ENCODE results near the gene TMEM41A.

TMEM41A gene

DNA sequence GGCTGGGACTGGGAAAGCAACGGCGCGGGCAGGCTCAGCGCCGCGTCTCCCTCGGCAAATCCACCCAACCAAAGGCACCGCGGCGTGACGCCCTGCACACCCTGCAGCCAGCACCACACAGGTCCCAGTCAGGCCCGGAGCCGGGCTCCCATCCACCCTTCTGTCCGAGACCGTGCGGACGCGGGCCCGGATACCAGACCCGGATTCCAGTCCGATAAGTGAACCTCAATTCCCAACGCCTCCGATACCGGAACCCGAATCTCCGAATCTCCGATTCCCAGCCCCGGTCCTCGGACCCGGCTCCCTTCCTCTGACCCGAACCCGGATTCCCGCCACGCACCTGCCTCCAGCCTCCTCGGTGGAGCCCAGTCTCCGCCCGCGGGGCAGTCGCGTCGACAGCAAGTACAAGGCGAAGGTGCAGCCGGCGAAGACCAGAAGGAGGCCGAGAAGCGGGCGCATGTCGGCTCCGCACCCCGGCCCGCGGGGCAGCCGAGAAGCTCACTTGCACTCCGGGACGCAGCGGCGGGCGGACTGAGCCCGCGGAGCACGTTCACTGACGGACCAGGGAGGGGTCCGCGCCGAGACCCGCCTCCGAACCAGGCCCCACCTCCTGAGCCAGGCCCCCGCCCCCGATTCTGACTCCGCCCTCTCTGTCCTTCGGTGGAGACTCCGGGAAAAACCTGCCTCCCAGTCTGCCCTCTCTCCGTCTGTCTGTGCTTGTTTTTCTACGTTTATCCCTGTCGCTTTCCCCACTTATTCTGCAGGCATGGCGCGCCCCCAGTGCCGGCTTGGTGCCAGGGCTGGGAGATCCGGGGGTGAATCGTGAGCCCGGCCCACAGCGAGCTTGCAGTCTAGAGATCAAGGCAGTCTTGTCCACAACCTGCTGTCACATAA, at the start of gene TMEM41A:
Gene TMEM41A (minus strand): TSS at position 533 of the 894 bp plus-strand sequence. CDS start 74 bp downstream, at position 459.
- no peak for TF ChIP-seq CTCF (IDR thresholded peaks at IDR 0.05; ENCODE audit: insufficient read depth, low read depth, low read length, missing control alignments)
- DNase-seq (ENCODE audit: low read depth), result peak; percentile 95
- peak within 1 kb of the TSS; percentile 90 for H3K4me3 ChIP-seq (ENCODE audit: low read depth, low read length)

- no peak for TF ChIP-seq CTCF (IDR thresholded peaks at IDR 0.05; ENCODE audit: insufficient read depth, low read depth, low read length, missing control alignments)
- no peak overlapping the region for H3K4me3 ChIP-seq (ENCODE audit: low read depth, low read length)
- no peak for DNase-seq (ENCODE audit: low read depth)
Measured at GRCh38 chr3:185540695-185541094, 41.9 kb upstream of the TMEM41A start.

- TF ChIP-seq CTCF (IDR thresholded peaks at IDR 0.05; ENCODE audit: insufficient read depth, low read depth, low read length, missing control alignments), result no peak
- H3K4me3 ChIP-seq (ENCODE audit: low read depth, low read length), result no peak overlapping the region
- no peak for DNase-seq (ENCODE audit: low read depth)
Measured at GRCh38 chr3:185539934-185540333, 41.1 kb upstream of the TMEM41A start.

- no peak for TF ChIP-seq CTCF (IDR thresholded peaks at IDR 0.05; ENCODE audit: insufficient read depth, low read depth, low read length, missing control alignments)
- no peak overlapping the region for H3K4me3 ChIP-seq (ENCODE audit: low read depth, low read length)
- peak; percentile 97 for DNase-seq (ENCODE audit: low read depth)
Measured at GRCh38 chr3:185537369-185537970, 38.6 kb upstream of the TMEM41A start.

- no peak for DNase-seq (ENCODE audit: low read depth)
- TF ChIP-seq CTCF (IDR thresholded peaks at IDR 0.05; ENCODE audit: insufficient read depth, low read depth, low read length, missing control alignments), result no peak
- no peak overlapping the region for H3K4me3 ChIP-seq (ENCODE audit: low read depth, low read length)
Measured at GRCh38 chr3:185534511-185534910, 35.7 kb upstream of the TMEM41A start.

GRCh38 chr3:185532901-185533300, 34.1 kb upstream of the TMEM41A start:
- TF ChIP-seq CTCF (IDR thresholded peaks at IDR 0.05; ENCODE audit: insufficient read depth, low read depth, low read length, missing control alignments), result no peak
- no peak for DNase-seq (ENCODE audit: low read depth)
- no peak overlapping the region for H3K4me3 ChIP-seq (ENCODE audit: low read depth, low read length)

Measured in GM12865 (cell line).